GM13976 (cell line): ENCODE results near the gene KIAA2012.

Experiments
- DNase-seq: peaks from one replicate; pipeline ENCODE4 v3.0.0; 2012; ENCODE audit warnings: low spot score
- in situ Hi-C: fragments of 300-500 bp; cut with MboI; formaldehyde crosslinking; loops from one replicate; pipeline ENCODE4 v1.12.0; 2022; ENCODE audit warnings: low sequenced_read_pairs, mixed read lengths, inconsistent platforms; ENCODE audit not compliant: unreplicated experiment
- TF ChIP-seq, protein P1 (sequence below): IDR thresholded peaks from 2 replicates; pipeline ENCODE4 v1.5.1; 2012; ENCODE audit warnings: borderline replicate concordance, mild to moderate bottlenecking; ENCODE audit not compliant: insufficient read depth; ENCODE audit errors: extremely low read depth, missing control alignments, control extremely low read depth

The KIAA2012 gene

DNA sequence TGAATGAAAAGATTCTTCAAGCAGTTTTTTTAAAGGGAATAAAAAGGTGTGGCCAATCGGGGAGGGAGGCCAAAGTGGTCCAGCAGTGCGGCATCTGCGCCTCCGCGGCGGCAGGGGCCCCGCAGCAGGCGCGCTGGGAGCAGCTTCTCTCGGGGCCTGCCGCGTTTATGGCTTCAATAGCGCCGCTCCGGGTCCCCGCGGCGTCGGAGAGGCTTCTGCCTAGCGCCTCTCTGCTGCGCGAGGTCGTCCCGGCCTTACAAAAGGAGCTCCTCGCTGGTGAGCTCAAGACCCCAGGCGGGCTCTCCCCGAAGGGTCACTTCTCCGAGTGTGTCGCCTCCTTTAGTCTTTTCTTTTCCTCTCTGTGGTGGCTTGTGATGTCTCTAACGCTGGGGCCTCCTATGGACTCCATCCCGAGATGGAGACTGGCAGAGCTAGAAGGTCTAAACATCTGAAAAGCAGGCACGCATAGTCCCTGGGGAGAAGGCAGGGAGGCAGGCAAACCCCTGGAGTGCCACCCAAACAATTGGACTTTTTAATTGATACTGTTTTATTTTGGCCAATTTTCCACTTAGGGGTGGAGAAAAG is 98.3 kb downstream of the KIAA2012 start:
- in situ Hi-C loops, result no loop called here
- TF ChIP-seq, protein P1, sequence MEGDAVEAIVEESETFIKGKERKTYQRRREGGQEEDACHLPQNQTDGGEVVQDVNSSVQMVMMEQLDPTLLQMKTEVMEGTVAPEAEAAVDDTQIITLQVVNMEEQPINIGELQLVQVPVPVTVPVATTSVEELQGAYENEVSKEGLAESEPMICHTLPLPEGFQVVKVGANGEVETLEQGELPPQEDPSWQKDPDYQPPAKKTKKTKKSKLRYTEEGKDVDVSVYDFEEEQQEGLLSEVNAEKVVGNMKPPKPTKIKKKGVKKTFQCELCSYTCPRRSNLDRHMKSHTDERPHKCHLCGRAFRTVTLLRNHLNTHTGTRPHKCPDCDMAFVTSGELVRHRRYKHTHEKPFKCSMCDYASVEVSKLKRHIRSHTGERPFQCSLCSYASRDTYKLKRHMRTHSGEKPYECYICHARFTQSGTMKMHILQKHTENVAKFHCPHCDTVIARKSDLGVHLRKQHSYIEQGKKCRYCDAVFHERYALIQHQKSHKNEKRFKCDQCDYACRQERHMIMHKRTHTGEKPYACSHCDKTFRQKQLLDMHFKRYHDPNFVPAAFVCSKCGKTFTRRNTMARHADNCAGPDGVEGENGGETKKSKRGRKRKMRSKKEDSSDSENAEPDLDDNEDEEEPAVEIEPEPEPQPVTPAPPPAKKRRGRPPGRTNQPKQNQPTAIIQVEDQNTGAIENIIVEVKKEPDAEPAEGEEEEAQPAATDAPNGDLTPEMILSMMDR, result no peak
- DNase-seq, result peak; percentile 43

DNA sequence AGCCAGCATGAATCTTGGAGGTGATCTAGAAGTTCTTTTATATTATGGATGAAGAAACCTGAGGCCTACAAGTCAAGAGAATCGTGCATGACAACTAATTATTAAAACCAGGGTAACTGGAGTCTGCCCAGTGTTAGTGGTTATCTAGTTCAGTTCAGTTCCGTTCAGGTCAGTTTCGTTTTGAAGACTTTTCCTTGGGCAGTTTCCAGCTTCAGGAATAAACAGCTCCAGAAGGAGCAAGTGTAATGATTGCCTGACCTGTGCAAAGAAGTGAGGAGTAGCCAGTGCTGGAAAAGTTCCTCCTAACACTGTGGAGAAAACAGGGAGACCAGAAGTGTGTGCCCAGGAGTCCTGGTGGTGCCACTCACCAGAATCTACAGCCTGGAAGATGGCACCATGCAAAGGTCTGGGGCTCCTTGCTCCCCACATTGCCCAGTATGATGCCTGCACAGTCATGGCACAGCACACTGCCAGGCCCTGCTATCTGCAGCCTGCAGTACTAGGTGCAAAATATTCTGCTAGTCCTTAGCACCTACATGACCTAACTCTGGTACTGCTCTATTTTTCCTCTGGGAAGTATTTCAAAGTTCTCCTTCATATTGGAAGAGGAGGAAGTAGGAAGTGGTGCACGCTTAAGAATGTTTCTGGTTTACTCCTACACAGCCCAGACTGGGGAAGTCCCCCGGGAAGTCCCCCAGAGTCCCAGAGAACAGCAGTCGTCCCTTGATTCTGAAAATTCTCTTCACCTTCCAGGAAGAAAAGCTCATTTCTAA is 99.6 kb downstream of the KIAA2012 start:
- peak; percentile 73 for DNase-seq
- in situ Hi-C loops, result no loop called here
- TF ChIP-seq, protein P1, result no peak

DNA sequence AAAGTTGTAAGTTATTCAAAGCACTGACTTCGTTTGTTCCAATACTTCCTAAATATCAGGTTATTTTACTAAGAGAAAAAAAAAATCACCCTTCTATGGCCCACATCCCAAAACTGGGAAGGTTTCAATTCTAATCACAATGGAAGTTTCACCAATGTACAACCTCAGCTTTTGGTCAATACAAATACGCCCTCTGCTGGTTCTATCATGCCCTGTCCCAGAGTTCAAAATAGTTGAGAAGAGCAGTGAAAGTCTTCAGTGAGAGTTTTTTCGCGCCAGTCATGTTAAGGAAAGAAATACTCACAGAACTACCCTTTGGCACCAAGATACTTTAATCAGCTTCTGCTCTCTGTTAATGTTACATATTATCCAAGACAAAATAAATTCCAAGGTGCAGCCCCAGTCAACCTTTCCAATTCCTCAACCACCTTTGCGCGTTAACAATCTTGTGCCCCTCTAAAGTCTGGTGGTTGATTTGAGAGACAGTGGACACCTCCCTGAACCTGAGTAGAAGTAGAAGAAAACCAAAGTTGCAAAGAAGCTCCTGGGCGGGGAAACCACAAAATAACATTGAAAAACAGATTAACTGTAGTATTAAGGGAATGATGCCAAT is 105.4 kb downstream of the KIAA2012 start:
- peak; percentile 60 for DNase-seq
- TF ChIP-seq, protein P1, result peak; percentile 79
- in situ Hi-C loops, result no loop called here

DNA sequence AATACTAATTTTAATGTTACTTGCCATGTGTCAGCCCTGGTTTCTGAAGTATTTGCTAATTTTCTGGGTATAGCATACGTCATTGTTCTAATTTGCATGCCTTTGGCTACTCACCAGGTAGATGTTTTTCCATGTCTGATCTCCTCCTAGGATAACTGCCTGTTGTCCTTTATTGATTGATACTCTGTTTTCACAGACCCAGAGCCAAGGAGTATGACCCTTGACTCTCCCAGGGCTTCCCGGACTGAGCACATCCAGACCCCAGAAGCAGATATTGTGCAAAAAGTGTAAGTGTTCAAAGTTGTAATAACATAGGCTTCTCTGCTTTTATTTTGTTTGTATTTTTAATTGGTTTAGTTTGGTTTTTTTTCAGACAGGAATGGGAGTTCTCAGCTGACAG is 111.5 kb downstream of the KIAA2012 start:
- in situ Hi-C loops, result no loop called here
- DNase-seq, result no peak
- TF ChIP-seq, protein P1, result no peak

DNA sequence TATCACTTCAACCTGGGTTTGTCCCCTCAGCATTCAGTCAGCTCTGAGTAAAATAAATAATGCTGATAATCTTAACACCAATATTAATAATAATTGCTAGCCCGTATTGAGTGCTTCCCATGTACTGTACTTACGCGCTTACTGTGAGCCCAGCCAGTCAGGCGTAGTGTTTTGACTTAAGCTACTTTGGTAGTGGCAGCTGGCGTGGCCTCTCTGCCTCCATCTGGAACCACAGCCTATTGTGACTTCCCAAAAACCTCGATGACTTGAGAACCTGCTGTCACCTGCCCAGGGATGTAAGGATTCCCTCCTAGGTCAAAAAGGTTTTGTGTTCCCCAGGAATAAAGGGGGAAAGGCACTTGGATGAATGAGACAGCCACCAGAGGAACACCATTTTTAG is 112.1 kb downstream of the KIAA2012 start:
- TF ChIP-seq, protein P1, result no peak
- DNase-seq, result no peak
- in situ Hi-C loops, result no loop called here

DNA sequence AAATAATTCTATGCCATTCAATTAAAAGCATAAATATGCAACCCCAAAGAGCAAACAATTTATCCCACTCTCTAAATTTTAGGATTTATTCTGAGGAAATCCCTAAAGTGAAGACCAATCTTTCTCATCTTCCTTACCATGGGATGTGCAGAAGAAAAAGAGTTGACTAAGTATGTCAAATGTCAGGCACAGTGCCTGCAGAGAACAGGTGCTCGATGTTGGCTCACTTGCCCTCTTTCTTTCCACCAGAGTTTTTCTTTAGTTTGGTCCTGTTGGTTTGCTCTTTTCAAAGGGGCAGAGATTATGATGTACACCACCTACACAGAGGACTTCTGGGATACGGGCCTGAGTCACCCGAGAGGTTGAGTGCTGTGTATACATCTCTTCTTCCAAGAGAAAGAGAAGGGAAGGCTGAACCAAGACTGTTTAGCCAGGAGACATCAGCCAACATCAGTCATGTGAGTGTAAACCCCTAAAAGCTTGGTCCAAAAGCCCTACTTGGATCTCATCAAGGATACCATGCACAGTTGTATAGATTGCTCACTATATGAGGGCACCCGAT is 113.7 kb downstream of the KIAA2012 start:
- DNase-seq, result no peak
- TF ChIP-seq, protein P1, result no peak
- in situ Hi-C loops, result no loop called here
